GM12892 (cell line): Measurements from ENCODE around the gene OR11G2. TPM values are rescaled to one million over a fixed set of nuclear protein-coding genes. Genes with fewer than 3 reads are reported as not detected.
"Not testable (repeated sequence)": the region's sequence is repeated elsewhere in the genome, so short reads cannot be mapped to it uniquely, and the experiment has no call there.

Experiments used
- DNase-seq: peaks from one replicate; pipeline ENCODE4 v3.0.0; 2011; ENCODE audit not compliant: insufficient read length
- FAIRE-seq: peaks from 2 replicates; lab custom pipeline; 2011; peaks lifted over from hg19 to GRCh38; lab: Jason Lieb, UNC
- POLR2A ChIP-seq: IDR thresholded peaks from 2 replicates; pipeline ENCODE4 v1.6.1; 2011; ENCODE audit warnings: low read depth, low read length, control low read depth
- POLR2AphosphoS5 ChIP-seq: IDR thresholded peaks from 2 replicates; pipeline ENCODE4 v1.6.1; 2011; ENCODE audit warnings: low read depth, low read length, control low read depth
- TAF1 ChIP-seq: IDR thresholded peaks from 2 replicates; pipeline ENCODE4 v1.6.1; 2011; ENCODE audit warnings: low read depth, mild to moderate bottlenecking, control low read depth, low read length, borderline replicate concordance
- polyA plus RNA-seq: library from polyadenylated mRNA; unstranded; fragments of >200 nt; gene quantifications from one replicate; pipeline ENCODE4 v1.2.1, GENCODE V29; 2012; ENCODE audit warnings: missing spikeins, inconsistent platforms; ENCODE audit not compliant: missing spikeins

OR11G2 gene, protein sequence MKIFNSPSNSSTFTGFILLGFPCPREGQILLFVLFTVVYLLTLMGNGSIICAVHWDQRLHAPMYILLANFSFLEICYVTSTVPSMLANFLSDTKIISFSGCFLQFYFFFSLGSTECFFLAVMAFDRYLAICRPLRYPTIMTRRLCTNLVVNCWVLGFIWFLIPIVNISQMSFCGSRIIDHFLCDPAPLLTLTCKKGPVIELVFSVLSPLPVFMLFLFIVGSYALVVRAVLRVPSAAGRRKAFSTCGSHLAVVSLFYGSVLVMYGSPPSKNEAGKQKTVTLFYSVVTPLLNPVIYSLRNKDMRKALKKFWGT
- polyA plus RNA-seq: not detected

DNA sequence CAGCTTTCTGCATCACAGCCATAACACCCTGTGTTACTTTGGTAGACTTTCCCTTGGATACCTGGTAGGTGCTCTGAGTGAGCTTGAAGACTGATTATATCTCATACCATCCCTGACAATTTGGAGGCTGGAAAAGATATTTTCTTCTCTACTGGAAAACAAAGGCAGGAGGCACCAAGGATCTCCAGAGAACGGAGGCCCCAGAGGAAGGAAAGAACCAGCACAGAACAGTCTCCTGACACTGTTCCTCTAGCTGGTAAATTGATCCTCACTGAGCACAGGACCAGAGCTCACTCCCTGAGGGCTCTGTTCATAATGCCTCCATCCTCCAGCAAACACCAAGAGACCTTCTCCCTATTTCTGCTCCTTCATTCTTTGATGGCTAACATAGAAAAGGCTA lies at the start of gene OR11G2:
TSS of gene OR11G2 (plus strand) at position 301 of the 400 bp plus-strand sequence. CDS start 6,542 bp downstream, outside the sequence.
- TF ChIP-seq POLR2AphosphoS5: no peak
- FAIRE-seq: no peak
- no peak for DNase-seq

DNA sequence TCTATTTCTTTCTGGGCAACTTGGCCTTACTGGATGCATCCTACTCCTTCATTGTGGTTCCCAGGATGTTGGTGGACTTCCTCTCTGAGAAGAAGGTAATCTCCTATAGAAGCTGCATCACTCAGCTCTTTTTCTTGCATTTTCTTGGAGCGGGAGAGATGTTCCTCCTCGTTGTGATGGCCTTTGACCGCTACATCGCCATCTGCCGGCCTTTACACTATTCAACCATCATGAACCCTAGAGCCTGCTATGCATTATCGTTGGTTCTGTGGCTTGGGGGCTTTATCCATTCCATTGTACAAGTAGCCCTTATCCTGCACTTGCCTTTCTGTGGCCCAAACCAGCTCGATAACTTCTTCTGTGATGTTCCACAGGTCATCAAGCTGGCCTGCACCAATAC lies 46.8 kb upstream of the OR11G2 start:
- DNase-seq (no peak), FAIRE-seq (no peak)
- TF ChIP-seq TAF1: no peak
- no peak for TF ChIP-seq POLR2A

DNA sequence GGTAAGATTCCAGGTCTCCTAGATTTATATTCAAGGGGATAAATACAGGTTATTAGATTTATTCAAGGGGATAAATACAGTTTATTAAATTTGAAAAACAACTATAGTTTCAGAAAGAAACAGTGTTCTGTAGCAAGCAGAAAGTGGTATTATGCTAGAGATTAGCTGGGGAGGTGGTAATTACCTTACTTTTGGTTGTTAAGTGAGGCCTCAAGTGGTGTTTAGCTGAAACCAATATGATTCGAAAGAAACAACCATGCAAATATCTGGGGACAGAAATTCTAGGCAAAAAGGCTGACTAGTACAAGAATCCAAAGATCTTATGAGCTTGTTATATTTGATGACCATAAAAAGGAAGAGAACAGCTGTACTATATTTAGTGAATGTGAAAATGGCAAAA lies 45.9 kb upstream of the OR11G2 start:
- TF ChIP-seq POLR2AphosphoS5: no peak
- no peak for TF ChIP-seq POLR2A
- no peak for TF ChIP-seq TAF1
- DNase-seq: no peak
- FAIRE-seq: no peak

DNA sequence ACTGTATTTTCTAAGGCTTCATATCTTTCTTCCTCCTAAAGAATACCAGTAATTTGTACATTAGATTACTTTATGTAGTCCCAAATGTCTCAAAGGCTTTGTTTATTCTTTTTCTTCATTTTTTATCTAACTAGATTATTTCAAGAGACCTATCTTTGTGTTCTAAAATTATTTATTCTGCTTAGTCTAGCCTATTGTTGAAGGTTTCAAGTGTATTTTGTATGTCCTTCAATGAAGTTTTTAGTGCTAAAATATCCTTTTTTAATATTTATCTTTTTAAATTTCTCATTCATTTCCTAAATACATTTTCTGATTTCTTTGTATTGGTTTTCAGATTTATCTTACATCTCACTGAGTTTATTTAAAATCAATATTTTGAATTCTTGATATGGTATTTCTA lies 26.2 kb upstream of the OR11G2 start:
- FAIRE-seq (no peak), DNase-seq (no peak)
- TF ChIP-seq POLR2AphosphoS5 (no peak), POLR2A (no peak), TAF1 (no peak)

DNA sequence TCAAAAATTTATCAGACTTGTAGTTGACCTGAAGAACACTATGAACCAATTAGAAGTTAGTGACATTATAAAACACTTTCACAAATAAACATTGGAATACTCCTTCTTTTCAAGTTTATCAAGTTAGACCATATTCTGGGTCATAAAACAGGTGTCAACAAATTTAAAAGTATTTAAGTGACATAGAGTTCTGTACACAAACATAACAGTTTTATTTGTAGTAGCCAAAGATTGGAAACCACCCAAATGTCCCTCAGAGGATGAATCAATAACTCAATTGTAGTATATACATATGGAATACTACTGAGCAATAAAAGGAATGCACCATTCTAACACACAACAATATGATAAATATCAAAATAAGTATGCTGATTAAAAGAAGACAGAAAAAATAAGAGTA lies 23.6 kb upstream of the OR11G2 start:
- no peak for FAIRE-seq
- no peak for TF ChIP-seq POLR2A
- TF ChIP-seq POLR2AphosphoS5: no peak
- no peak for TF ChIP-seq TAF1
- DNase-seq: no peak

DNA sequence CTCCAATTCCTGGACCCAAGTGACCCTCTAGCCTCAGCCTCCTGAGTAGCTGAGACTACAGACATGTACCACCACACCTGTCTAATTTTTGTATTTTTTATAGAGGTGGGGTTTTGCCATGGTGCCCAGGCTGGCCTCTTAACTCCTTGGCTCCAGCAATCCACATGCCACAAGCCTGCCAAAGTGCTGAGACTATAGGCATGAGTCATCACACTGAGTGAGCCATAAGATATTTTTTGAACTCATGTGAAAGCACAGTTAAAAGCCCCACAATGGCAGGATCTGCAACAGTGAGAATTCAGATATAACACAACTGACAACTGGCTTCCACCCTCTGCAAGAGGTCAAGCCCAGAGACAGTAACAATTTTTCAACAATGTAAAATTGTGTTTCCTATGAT lies 20.8 kb upstream of the OR11G2 start:
- not testable (repeated sequence) for FAIRE-seq, DNase-seq

DNA sequence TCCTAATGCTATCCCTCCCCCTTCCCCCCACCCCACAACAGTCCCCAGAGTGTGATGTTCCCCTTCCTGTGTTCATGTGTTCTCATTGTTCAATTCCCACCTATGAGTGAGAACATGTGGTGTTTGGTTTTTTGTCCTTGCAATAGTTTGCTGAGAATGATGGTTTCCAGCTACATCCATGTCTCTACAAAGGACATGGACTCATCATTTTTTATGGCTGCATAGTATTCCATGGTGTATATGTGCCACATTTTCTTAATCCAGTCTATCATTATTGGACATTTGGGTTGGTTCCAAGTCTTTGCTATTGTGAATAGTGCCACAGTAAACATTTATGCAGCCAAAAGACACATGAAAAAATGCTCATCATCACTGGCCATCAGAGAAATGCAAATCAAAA lies 16.5 kb upstream of the OR11G2 start:
- not testable (repeated sequence) for FAIRE-seq, DNase-seq

DNA sequence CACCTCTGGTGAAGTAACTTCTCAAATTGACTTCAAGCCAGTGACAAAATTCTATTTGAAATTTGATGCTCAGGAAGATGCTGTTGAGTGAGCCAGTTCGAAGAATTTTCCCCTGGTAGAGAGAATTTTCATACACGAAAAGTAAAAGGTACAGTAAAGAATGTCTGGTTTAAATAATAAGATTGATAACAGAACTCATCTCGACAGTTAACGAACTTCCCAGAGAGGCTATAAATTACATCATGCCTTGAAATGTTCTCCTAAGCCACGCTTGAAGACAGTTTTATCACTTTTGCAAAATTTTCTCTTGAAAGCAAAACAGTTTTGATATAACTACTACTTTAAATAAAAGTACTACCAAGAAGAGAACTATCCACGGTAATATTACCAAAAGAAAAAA lies 14.4 kb upstream of the OR11G2 start:
- FAIRE-seq (no peak), DNase-seq (no peak)
- TF ChIP-seq TAF1 (no peak), POLR2AphosphoS5 (no peak), POLR2A (no peak)

DNA sequence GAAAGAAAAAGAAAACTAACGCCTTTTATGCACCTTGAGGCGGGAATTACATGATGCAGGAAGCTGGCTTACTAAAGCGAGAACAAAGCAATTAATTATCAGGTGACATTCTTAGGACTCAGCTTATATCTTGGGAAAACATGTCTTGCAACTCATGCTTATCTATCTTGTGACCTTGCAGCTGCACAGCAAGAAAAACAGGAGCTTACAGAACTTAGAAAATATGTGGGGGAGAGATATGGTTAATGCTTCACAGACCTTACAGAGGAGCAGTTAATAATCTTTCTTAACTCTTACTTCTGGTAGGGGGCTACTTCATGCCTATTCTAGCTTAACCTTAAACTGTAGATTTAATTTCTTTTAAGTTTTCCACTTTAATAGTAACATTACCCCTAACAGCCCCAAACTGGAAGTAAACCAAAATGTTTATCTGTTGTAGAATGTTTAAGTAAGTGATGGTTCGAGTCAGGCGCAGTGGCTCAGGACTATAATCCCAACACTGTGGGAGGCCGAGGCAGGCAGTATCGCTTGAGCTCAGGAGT lies 13.2 kb upstream of the OR11G2 start:
- DNase-seq (no peak), FAIRE-seq (no peak)
- TF ChIP-seq TAF1: no peak

DNA sequence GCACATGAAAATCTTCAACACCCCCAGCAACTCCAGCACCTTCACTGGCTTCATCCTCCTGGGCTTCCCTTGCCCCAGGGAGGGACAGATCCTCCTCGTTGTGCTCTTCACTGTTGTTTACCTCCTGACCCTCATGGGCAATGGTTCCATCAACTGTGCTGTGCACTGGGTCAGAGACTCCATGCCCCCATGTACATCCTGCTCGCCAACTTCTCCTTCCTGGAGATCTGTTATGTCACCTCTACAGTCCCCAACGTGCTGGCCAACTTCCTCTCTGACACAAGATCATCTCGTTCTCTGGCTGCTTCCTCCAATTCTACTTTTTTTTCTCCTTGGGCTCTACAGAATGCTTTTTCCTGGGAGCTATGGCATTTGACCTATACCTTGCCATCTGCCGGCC lies 11.5 kb upstream of the OR11G2 start:
- TF ChIP-seq TAF1 (no peak), POLR2AphosphoS5 (no peak), POLR2A (no peak)
- FAIRE-seq (no peak), DNase-seq (no peak)

DNA sequence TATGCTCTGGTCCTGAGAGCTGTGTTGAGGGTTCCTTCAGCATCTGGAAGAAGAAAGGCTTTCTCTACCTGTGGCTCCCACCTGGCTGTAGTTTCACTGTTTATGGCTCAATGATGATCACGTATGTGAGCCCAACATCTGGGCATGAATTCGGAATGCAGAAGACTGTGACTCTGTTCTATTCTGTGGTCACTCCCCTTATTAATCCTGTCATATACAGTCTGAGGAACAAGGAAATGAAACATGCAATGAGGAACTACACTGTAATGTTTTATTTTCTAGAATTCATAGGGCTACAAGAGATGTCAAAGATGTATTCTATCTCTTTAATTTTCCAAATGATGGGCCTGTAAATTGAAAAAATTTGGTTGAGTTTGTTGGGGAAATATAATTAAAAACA lies 10.8 kb upstream of the OR11G2 start:
- FAIRE-seq (no peak), DNase-seq (no peak)

DNA sequence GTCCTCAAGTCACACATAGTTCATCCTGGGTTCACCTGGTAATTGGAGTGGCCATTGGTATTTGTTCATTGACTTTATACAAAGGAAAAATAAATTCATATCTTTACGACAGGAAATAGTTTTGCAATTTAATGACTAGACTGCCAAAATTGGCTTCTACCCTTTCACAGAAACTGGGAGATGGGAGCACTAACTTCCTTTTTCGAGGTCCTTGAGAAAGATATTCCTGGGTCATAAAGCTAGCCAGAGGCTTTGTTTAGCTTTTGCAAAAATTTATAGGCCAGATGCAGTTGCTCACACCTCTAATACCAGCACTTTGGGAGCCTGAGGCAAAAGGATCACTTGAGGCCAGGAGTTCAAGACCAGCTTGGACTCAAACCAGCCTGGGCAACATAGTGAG lies 10.2 kb upstream of the OR11G2 start:
- no peak for FAIRE-seq
- DNase-seq: no peak
- no peak for TF ChIP-seq POLR2A
- no peak for TF ChIP-seq TAF1
- TF ChIP-seq POLR2AphosphoS5: no peak

More for the DNA sequence above, 10.8 kb upstream of the OR11G2 start:
- TF ChIP-seq TAF1 (no peak), POLR2AphosphoS5 (no peak), POLR2A (no peak)

DNA sequence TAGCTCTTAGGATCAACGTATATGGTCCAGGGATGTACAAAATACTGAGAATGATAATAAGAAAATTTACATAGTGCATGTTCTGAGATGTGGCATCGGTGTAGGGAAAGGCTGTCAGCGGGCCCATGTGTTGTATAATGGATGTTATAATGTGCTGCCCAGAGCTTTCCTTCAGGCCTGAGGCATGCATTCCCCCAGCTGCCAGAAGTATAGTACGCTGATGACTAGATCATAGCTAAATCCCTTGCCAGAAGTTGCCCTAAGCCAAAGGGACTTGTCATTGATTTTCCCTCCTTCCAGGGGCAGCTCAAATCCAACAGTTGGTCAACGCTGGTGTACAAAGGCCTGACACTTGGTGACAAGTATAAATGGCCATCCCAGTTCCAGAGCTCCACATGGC lies 6.5 kb upstream of the OR11G2 start:
- TF ChIP-seq POLR2AphosphoS5: no peak
- TF ChIP-seq POLR2A: no peak
- TF ChIP-seq TAF1: no peak
- no peak for DNase-seq
- FAIRE-seq: no peak

DNA sequence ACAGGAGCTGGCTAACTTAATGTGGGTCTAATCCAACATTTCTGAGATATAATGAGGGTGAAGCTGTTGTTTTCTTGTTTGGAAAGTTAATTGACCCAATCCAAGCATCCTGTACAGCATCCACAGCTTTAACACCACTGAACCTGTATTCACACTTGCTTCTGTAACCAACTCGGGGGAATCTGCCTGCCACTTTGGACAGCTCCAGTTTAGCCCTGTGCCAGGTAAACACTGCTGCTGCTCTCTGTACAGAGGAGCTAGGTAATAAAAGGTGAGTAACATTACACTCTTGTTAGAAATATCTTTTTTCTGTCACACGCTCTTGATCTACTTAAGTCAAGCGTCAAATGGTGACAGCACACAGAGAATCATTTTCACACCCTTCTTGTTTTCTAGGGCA lies 700 bp downstream of the OR11G2 start:
- TF ChIP-seq POLR2AphosphoS5 (no peak), POLR2A (no peak), TAF1 (no peak)
- DNase-seq: no peak
- FAIRE-seq: no peak
